Fibroblast of mammary gland (primary cell): ENCODE data around the gene PELI1.

Experiments used
- DNase-seq: peaks from one replicate; pipeline ENCODE4 v3.0.0-alpha.2; 2010; ENCODE audit warnings: low read depth
- H3K4me3 ChIP-seq: 2 replicates; pipeline ENCODE4 v1.5.1; 2011; ENCODE audit warnings: low read depth, mild to moderate bottlenecking, low read length, moderate library complexity; ENCODE audit not compliant: control insufficient read depth
- TF ChIP-seq, protein P1 (sequence below): conservative IDR thresholded peaks from 2 replicates; pipeline ENCODE4 v1.5.1; 2011; ENCODE audit warnings: low read depth, low read length, inconsistent platforms; ENCODE audit not compliant: control insufficient read depth, insufficient read depth

Gene PELI1

DNA sequence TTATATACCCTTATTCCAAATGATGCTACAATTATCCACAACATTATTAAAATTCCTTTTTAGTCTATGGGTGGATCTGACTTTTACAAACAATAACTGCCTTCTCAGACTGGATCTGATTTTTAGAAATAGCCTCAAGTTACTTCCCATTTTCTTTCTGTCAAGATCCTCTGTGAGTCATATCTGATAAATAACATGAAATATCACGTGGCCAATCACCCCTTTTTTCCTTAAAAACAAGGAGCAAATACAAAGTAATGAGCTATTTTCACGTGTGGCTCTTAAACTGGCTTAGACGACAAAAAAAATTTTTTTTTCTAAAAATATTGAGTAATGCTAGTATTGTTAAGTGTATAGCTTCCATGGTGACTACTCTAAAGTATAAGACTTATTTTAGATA lies 6.7 kb downstream of the PELI1 start:
- TF ChIP-seq, protein P1, sequence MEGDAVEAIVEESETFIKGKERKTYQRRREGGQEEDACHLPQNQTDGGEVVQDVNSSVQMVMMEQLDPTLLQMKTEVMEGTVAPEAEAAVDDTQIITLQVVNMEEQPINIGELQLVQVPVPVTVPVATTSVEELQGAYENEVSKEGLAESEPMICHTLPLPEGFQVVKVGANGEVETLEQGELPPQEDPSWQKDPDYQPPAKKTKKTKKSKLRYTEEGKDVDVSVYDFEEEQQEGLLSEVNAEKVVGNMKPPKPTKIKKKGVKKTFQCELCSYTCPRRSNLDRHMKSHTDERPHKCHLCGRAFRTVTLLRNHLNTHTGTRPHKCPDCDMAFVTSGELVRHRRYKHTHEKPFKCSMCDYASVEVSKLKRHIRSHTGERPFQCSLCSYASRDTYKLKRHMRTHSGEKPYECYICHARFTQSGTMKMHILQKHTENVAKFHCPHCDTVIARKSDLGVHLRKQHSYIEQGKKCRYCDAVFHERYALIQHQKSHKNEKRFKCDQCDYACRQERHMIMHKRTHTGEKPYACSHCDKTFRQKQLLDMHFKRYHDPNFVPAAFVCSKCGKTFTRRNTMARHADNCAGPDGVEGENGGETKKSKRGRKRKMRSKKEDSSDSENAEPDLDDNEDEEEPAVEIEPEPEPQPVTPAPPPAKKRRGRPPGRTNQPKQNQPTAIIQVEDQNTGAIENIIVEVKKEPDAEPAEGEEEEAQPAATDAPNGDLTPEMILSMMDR: no peak
- H3K4me3 ChIP-seq: no peak overlapping the region
- no peak for DNase-seq

DNA sequence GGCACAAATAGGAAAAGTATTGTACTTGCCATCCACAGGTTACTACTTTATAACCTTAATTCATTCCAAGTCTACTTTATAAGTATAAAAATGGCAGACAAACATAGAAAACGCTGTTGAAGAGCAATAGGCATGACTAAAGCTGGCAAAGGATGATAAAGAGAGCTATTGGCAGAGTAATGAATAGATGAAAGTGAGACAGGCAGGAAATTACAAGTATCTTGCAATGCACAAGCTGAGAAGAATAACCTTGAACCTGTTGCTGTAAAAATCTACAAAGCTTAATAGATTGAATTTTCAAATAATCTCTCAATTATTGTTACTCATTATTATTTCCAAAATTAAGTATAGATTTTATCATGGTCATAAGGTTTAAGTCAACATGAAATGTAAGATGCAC lies 8.8 kb downstream of the PELI1 start:
- no peak overlapping the region for H3K4me3 ChIP-seq
- TF ChIP-seq, protein P1: no peak
- no peak for DNase-seq

DNA sequence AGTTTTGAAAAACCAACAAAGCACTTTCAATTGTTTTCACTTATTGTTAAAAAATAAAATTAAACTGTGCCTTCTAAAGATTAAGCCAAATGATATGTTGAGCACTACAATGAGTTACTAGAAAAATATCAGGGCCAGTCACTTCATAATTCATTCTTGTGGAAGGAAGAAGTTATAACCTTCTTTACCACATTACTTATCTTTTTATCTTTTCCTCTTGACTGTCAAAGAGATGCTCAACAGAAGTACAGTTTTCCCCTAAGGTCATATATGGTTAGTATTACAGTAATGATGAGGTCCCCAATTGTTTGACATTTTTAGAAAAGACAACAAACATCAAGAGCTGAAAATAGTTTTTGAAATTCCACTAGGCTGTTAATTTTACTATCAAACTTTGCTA lies 9.4 kb downstream of the PELI1 start:
- TF ChIP-seq, protein P1: no peak
- no peak overlapping the region for H3K4me3 ChIP-seq
- no peak for DNase-seq

DNA sequence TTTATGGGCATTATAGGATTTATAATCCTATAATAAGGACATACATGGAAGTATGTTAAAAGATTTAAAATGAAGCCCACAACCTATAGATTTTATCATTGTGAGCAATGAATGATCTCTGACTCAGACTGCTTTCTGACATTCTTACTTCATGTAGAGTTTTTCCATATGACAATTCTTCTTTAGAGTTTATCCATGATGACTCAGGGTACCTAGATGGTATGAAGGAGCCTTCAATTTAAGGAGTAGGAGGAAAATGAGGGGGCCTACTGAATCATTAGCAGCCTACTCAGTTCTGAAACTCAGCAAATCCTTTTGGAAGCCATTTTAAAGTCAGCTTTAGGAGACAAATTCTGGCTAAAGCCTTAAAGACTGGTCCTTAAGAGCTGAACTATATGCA lies 10.4 kb downstream of the PELI1 start:
- H3K4me3 ChIP-seq: no peak overlapping the region
- TF ChIP-seq, protein P1: no peak
- DNase-seq: peak; percentile 76

DNA sequence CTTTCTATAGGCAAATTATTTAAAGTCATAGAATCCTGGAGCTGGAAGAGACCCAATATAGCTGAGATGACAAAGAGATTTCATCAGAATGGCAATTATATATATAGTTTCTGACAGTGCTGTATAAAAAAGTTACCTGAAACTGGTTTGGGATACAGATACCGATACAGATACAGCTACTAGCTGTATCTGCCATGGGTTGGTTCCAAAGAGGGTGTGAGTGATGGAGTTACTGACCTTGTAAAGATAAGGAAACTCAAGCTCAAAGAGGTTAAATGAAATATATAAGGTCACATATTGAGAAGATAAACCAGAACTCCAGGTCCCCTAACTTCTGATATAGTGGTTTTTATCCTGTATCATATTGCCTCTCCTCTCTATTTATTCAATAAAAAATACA lies 10.9 kb downstream of the PELI1 start:
- TF ChIP-seq, protein P1: no peak
- DNase-seq: no peak
- no peak overlapping the region for H3K4me3 ChIP-seq

DNA sequence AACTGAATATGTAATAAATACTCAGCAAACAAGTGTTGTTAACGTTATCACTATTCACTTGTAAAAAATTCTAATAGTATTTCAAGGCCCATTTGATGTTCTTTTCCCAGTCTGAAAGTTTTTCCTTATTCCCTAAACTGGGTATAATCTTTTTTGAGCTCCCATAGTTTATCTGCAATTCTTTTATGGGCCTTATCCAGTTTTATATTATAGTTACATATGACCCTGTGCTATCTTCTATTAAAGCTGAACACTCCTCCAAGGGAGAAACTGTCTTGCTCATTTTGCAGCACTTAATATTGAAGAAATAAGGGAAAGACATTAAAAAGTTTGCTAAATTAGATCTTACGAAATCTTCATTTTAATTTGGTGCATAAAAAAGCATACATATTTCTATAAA lies 13.9 kb downstream of the PELI1 start:
- TF ChIP-seq, protein P1: no peak
- no peak overlapping the region for H3K4me3 ChIP-seq
- no peak for DNase-seq

DNA sequence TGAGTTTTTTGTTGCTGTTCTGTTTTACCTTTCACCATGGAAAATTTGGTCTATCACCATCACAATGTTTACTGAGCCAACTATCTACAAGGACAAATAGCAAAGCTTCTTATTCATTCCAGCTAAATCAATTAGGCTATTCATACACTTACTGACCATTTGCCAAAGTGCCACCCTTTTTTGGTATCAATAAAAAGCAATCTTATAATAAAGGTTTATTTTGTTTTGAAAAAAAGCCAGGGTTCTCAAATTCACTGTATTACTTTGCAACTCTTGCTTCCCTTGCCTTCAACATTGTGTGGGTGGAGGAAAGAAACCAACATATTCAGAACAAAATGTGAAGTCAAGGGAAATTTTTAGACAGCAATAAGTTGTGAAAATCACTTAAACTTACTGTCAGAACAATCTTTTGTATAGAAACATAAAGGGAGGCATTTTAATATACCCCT lies 15.3 kb downstream of the PELI1 start:
- no peak for DNase-seq
- TF ChIP-seq, protein P1: no peak
- H3K4me3 ChIP-seq: no peak overlapping the region
